Measurements from ENCODE around the gene TAAR6. TPM values are rescaled to one million over a fixed set of nuclear protein-coding genes. Genes with fewer than 3 reads are reported as not detected.
"Not testable (repeated sequence)": the region's sequence is repeated elsewhere in the genome, so short reads cannot be mapped to it uniquely, and the experiment has no call there.

Gene TAAR6
- polyA plus RNA-seq, 12 donors, result not detected

- DNase-seq, result no peak
These were observed 19.3 kb downstream of the TAAR6 start, which contains the start of gene TAAR5 for GRCh38 chr6:132589454-132589853. Gene TAAR5 (minus strand): TSS chr6:132589741. CDS start chr6:132589686, 55 bp downstream.

- DNase-seq, result no peak
These were observed 20.2 kb downstream of the TAAR6 start for GRCh38 chr6:132590362-132590761.

GRCh38 chr6:132592855-132593254 is 22.7 kb downstream of the TAAR6 start:
- DNase-seq, result no peak

- no peak for DNase-seq
These were observed 26.1 kb downstream of the TAAR6 start for GRCh38 chr6:132596201-132596600.

GRCh38 chr6:132598473-132598872 is 28.4 kb downstream of the TAAR6 start:
- no peak for DNase-seq

- DNase-seq, result not testable (repeated sequence)
These were observed 30.8 kb downstream of the TAAR6 start for GRCh38 chr6:132600900-132601299.

GRCh38 chr6:132604635-132605152 is 34.6 kb downstream of the TAAR6 start:
- no peak for DNase-seq

- no peak for DNase-seq
These were observed 37.6 kb downstream of the TAAR6 start for GRCh38 chr6:132607544-132608233.

- no peak for DNase-seq
These were observed 41.5 kb downstream of the TAAR6 start for GRCh38 chr6:132611616-132612015.

GRCh38 chr6:132612449-132613108 is 42.5 kb downstream of the TAAR6 start:
- no peak for DNase-seq

GRCh38 chr6:132614554-132614953 is 44.4 kb downstream of the TAAR6 start:
- no peak for DNase-seq

GRCh38 chr6:132616677-132617076 is 46.6 kb downstream of the TAAR6 start:
- DNase-seq, result no peak

Other genes starting within 250 kb of the TAAR6 start
- 10 to 100 TPM in 2 of 12 donors, 1 to 10 TPM in 9, not detected in 1; 1.9 to 17.0 (median 5.7) TPM for gene MOXD1, start 168.8 kb upstream of the TAAR6 start, polyA plus RNA-seq (ENCODE audit: insufficient read length in 12 of 12)
- 10 to 100 TPM in 11 of 12 donors, not detected in 1; 14.9 to 46.2 (median 42.1) TPM for gene STX7, start 57.2 kb upstream of the TAAR6 start, polyA plus RNA-seq (ENCODE audit: insufficient read length in 12 of 12)
- gene TAAR9, start 32.0 kb upstream of the TAAR6 start, polyA plus RNA-seq (ENCODE audit: insufficient read length in 12 of 12), result not detected
- not detected for gene TAAR8, start 17.6 kb upstream of the TAAR6 start, polyA plus RNA-seq (ENCODE audit: insufficient read length in 12 of 12)
- not detected for gene TAAR5, start 19.4 kb downstream of the TAAR6 start, polyA plus RNA-seq (ENCODE audit: insufficient read length in 12 of 12)
- not detected for gene TAAR2, start 54.0 kb downstream of the TAAR6 start, polyA plus RNA-seq (ENCODE audit: insufficient read length in 12 of 12)
- gene TAAR1, start 88.9 kb downstream of the TAAR6 start, polyA plus RNA-seq (ENCODE audit: insufficient read length in 12 of 12), result not detected
- gene VNN1, start 143.7 kb downstream of the TAAR6 start, polyA plus RNA-seq (ENCODE audit: insufficient read length in 12 of 12), result under 1 TPM in 10 of 12 donors, not detected in 2; 0.11 to 0.65 (median 0.31) TPM
- gene VNN2, start 187.6 kb downstream of the TAAR6 start, polyA plus RNA-seq (ENCODE audit: insufficient read length in 12 of 12), result 1 to 10 TPM in 2 of 12 donors, under 1 TPM in 8, not detected in 2; 0.11 to 2.4 (median 0.50) TPM
- 10 to 100 TPM in 7 of 12 donors, 1 to 10 TPM in 4, not detected in 1; 7.5 to 14.1 (median 11.0) TPM for gene SLC18B1, start 228.3 kb downstream of the TAAR6 start, polyA plus RNA-seq (ENCODE audit: insufficient read length in 12 of 12)
- 1,000 to 10,000 TPM in 11 of 12 donors, not detected in 1; 1,180 to 2,731 (median 2,339) TPM for gene RPS12, start 244.2 kb downstream of the TAAR6 start, polyA plus RNA-seq (ENCODE audit: insufficient read length in 12 of 12)

Data from muscle of arm (tissue), 12 donors.